ENCODE measurements around the gene HMSD. TPM values are rescaled to one million over a fixed set of nuclear protein-coding genes. Genes with fewer than 3 reads are reported as not detected.
"Not testable (repeated sequence)": the region's sequence is repeated elsewhere in the genome, so short reads cannot be mapped to it uniquely, and the experiment has no call there.

HMSD gene
- total RNA-seq, 1 experiment from 2014 or later: 58.1 TPM

- ChIA-PET CTCF (no interaction called here), POLR2A (ENCODE audit: low non-redundant PET) (no interaction called here)
- no TSS peak for BruUV-seq (replicated peaks)
- DNase-seq (ENCODE audit: low spot score): no peak
- Histone ChIP-seq H3K9me3 (ENCODE audit: low read depth, low read length, poor library complexity, severe bottlenecking) (no peaks in the 10 kb centered on the region), H3K27ac (ENCODE audit: low read depth, low read length, poor library complexity, severe bottlenecking) (no peak overlapping the region), H3K4me1 (ENCODE audit: insufficient read depth, low read length, poor library complexity, severe bottlenecking) (no peaks in the 10 kb centered on the region), H3K36me3 (ENCODE audit: insufficient read depth, low read length, poor library complexity, severe bottlenecking) (no peaks in the 10 kb centered on the region), H3K4me3 (ENCODE audit: low read depth, low read length, poor library complexity, severe bottlenecking) (no peak overlapping the region), H3K27me3 (replicated peaks; ENCODE audit: insufficient read depth, low read depth, low read length, poor library complexity) (peaks cover 3% of the 10 kb centered on the region)
- no peak for TF ChIP-seq CTCF (conservative IDR thresholded peaks at IDR 0.05; ENCODE audit: low read depth, low read length)
- no peak for TF ChIP-seq EZH2 (IDR thresholded peaks at IDR 0.05; ENCODE audit: borderline replicate concordance, low read depth, low read length, poor library complexity, severe bottlenecking)
- intact Hi-C loops (cut with micrococcal nuclease; ENCODE audit: unreplicated experiment): no loop called here
Measured at GRCh38 chr18:63922049-63922448, 27.1 kb upstream of the HMSD start.

- intact Hi-C loops (cut with micrococcal nuclease; ENCODE audit: unreplicated experiment): no loop called here
- Histone ChIP-seq H3K36me3 (ENCODE audit: insufficient read depth, low read length, poor library complexity, severe bottlenecking) (no peaks in the 10 kb centered on the region), H3K4me3 (ENCODE audit: low read depth, low read length, poor library complexity, severe bottlenecking) (no peak overlapping the region), H3K27me3 (replicated peaks; ENCODE audit: insufficient read depth, low read depth, low read length, poor library complexity) (no peaks in the 10 kb centered on the region), H3K9me3 (ENCODE audit: low read depth, low read length, poor library complexity, severe bottlenecking) (no peaks in the 10 kb centered on the region), H3K27ac (ENCODE audit: low read depth, low read length, poor library complexity, severe bottlenecking) (no peak overlapping the region), H3K4me1 (ENCODE audit: insufficient read depth, low read length, poor library complexity, severe bottlenecking) (no peaks in the 10 kb centered on the region)
- ChIA-PET CTCF (no interaction called here), POLR2A (ENCODE audit: low non-redundant PET) (no interaction called here)
- TF ChIP-seq CTCF (conservative IDR thresholded peaks at IDR 0.05; ENCODE audit: low read depth, low read length) (no peak), EZH2 (IDR thresholded peaks at IDR 0.05; ENCODE audit: borderline replicate concordance, low read depth, low read length, poor library complexity, severe bottlenecking) (no peak)
- DNase-seq (ENCODE audit: low spot score): no peak
- BruUV-seq (replicated peaks): no TSS peak
Measured at GRCh38 chr18:63924551-63924950, 24.6 kb upstream of the HMSD start.

GRCh38 chr18:63928331-63928730, 20.8 kb upstream of the HMSD start:
- Histone ChIP-seq H3K27ac (ENCODE audit: low read depth, low read length, poor library complexity, severe bottlenecking) (no peak overlapping the region), H3K4me1 (ENCODE audit: insufficient read depth, low read length, poor library complexity, severe bottlenecking) (no peaks in the 10 kb centered on the region), H3K9me3 (ENCODE audit: low read depth, low read length, poor library complexity, severe bottlenecking) (no peaks in the 10 kb centered on the region), H3K36me3 (ENCODE audit: insufficient read depth, low read length, poor library complexity, severe bottlenecking) (no peaks in the 10 kb centered on the region), H3K27me3 (replicated peaks; ENCODE audit: insufficient read depth, low read depth, low read length, poor library complexity) (no peaks in the 10 kb centered on the region), H3K4me3 (ENCODE audit: low read depth, low read length, poor library complexity, severe bottlenecking) (no peak overlapping the region)
- intact Hi-C loops (cut with micrococcal nuclease; ENCODE audit: unreplicated experiment): no loop called here
- TF ChIP-seq CTCF (conservative IDR thresholded peaks at IDR 0.05; ENCODE audit: low read depth, low read length): no peak
- TF ChIP-seq EZH2 (IDR thresholded peaks at IDR 0.05; ENCODE audit: borderline replicate concordance, low read depth, low read length, poor library complexity, severe bottlenecking): no peak
- no TSS peak for BruUV-seq (replicated peaks)
- ChIA-PET POLR2A (ENCODE audit: low non-redundant PET) (no interaction called here), CTCF (no interaction called here)
- no peak for DNase-seq (ENCODE audit: low spot score)

- POLR2A ChIA-PET (ENCODE audit: low non-redundant PET); intact Hi-C loops (cut with micrococcal nuclease; ENCODE audit: unreplicated experiment); H3K36me3 ChIP-seq (ENCODE audit: insufficient read depth, low read length, poor library complexity, severe bottlenecking); DNase-seq (ENCODE audit: low spot score); H3K4me1 ChIP-seq (ENCODE audit: insufficient read depth, low read length, poor library complexity, severe bottlenecking); BruUV-seq (replicated peaks); H3K27ac ChIP-seq (ENCODE audit: low read depth, low read length, poor library complexity, severe bottlenecking); H3K4me3 ChIP-seq (ENCODE audit: low read depth, low read length, poor library complexity, severe bottlenecking); H3K27me3 ChIP-seq (replicated peaks; ENCODE audit: insufficient read depth, low read depth, low read length, poor library complexity); CTCF ChIA-PET; H3K9me3 ChIP-seq (ENCODE audit: low read depth, low read length, poor library complexity, severe bottlenecking): not testable (repeated sequence)
Measured at GRCh38 chr18:63929369-63929768, 19.7 kb upstream of the HMSD start.
